OCI-LY3 (cell line): Measurements from ENCODE around the gene JPH4.
"Not testable (repeated sequence)": the region's sequence is repeated elsewhere in the genome, so short reads cannot be mapped to it uniquely, and the experiment has no call there.

Experiments
- H2AFZ ChIP-seq: fragments of 200-600, 300-600 bp; shearing (Covaris generic); 2 replicates; pipeline ENCODE4 v1.6.0; 2014; ENCODE audit warnings: antibody characterized with exemption, low read depth, low read length
- H3K27ac ChIP-seq: fragments of 200-600, 300-600 bp; sonication (generic); 2 replicates; pipeline ENCODE4 v1.5.1; 2014; ENCODE audit warnings: mild to moderate bottlenecking, low read length, moderate library complexity, mixed read lengths
- H3K27me3 ChIP-seq: fragments of 200-600, 300-600 bp; sonication (generic); 2 replicates; pipeline ENCODE4 v1.6.1; 2014; ENCODE audit warnings: low read depth, low read length, mixed read lengths
- H3K36me3 ChIP-seq: fragments of 200-600, 300-600 bp; sonication (generic); replicated peaks from 2 replicates; pipeline ENCODE3; 2014; ENCODE audit warnings: low read depth, low read length, mixed read lengths
- H3K4me1 ChIP-seq: fragments of 300-600, 200-600 bp; sonication (generic); 2 replicates; pipeline ENCODE4 v1.6.1; 2014; ENCODE audit warnings: low read length, mixed read lengths
- H3K4me2 ChIP-seq: fragments of 200-600, 300-600 bp; sonication (generic); 2 replicates; pipeline ENCODE4 v1.6.1; 2014; ENCODE audit warnings: low read length, mixed read lengths
- H3K4me3 ChIP-seq: fragments of 300-600, 200-600 bp; sonication (generic); 2 replicates; pipeline ENCODE4 v1.5.1; 2014; ENCODE audit warnings: antibody characterized with exemption, mild to moderate bottlenecking, low read length, moderate library complexity
- H3K79me2 ChIP-seq: fragments of 300-600, 200-600 bp; shearing (Covaris generic); 2 replicates; pipeline ENCODE4 v1.6.1; 2014; ENCODE audit warnings: mild to moderate bottlenecking, low read length, mixed read lengths
- H3K9ac ChIP-seq: fragments of 300-600, 200-600 bp; shearing (Covaris generic); 2 replicates; pipeline ENCODE4 v1.6.0; 2014; ENCODE audit warnings: mild to moderate bottlenecking, low read length, moderate library complexity
- H3K9me3 ChIP-seq: fragments of 200-600, 300-600 bp; shearing (Covaris generic); 2 replicates; pipeline ENCODE4 v1.6.1; 2014; ENCODE audit warnings: low read length, mixed read lengths; ENCODE audit not compliant: insufficient read depth
- H4K20me1 ChIP-seq: fragments of 200-600, 300-600 bp; sonication (generic); 2 replicates; pipeline ENCODE4 v1.6.1; 2016; ENCODE audit warnings: low read length, mixed read lengths; ENCODE audit not compliant: insufficient read depth
- CTCF ChIP-seq: fragments of 200-600, 300-600 bp; sonication (generic); IDR thresholded peaks from 2 replicates; pipeline ENCODE4 v1.5.1; 2014; ENCODE audit warnings: antibody characterized with exemption, low read length, low read depth
- EZH2phosphoT487 ChIP-seq: fragments of 200-600 bp; shearing (Covaris generic); IDR thresholded peaks from 2 replicates; pipeline ENCODE4 v1.6.1; 2018; ENCODE audit warnings: antibody characterized with exemption, mixed run types, low read depth

The JPH4 gene

DNA sequence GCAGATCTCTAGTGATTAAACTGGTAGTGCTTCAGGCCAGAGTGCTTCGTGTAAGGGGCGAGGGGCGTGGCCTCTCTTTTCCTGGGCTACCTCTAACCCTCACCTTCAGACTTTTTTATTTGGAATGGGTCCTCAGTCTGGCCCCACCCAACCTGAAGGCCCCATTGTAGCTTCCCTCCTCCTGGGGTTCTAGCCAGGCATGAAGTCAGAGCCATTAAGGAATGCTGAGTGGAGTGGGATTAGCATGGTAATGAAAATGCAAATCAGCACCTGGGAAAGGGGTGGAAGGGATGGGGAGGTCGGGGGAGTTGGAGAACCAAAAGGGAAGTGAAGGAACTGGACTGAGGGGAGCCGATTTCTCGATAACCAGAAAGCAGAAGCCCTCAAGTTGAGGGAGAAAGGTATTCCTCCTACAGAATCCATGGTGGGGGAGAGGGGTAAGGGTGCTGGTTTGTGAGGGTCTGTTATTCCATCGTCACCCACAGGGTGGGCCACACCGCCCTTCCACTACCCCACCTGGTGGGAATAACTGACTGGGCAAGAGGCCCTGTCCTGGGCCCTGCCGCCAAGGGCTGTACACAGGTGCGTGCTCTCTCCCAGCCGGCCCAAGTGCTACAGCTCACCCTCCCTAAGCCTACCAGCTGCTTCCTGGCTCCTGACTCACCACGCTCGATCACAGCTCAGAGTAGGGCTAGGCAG lies 41.1 kb downstream of the JPH4 start:
- TF ChIP-seq EZH2phosphoT487 (no peak), CTCF (no peak)
- 0 out of 2 replicates have a peak, but pooled peaks cover 4% of the 10 kb centered on the region for H3K4me1 ChIP-seq
- no peak overlapping the region for H2AFZ ChIP-seq
- no peaks in the 10 kb centered on the region for H3K36me3 ChIP-seq
- no peaks in the 10 kb centered on the region for H3K27me3 ChIP-seq
- no peaks in the 10 kb centered on the region for H4K20me1 ChIP-seq
- H3K4me2 ChIP-seq: no peak overlapping the region
- no peak overlapping the region for H3K4me3 ChIP-seq
- H3K9ac ChIP-seq: no peak overlapping the region
- H3K9me3 ChIP-seq: no peaks in the 10 kb centered on the region
- no peaks in the 10 kb centered on the region for H3K79me2 ChIP-seq
- H3K27ac ChIP-seq: no peak overlapping the region

GRCh38 chr14:23536906-23537305 lies 41.7 kb downstream of the JPH4 start:
- not testable (repeated sequence) for H3K9ac ChIP-seq, H3K27me3 ChIP-seq, H3K36me3 ChIP-seq, H3K4me1 ChIP-seq, H3K9me3 ChIP-seq, H4K20me1 ChIP-seq, H3K4me2 ChIP-seq, H3K79me2 ChIP-seq, H3K27ac ChIP-seq, H3K4me3 ChIP-seq, H2AFZ ChIP-seq

DNA sequence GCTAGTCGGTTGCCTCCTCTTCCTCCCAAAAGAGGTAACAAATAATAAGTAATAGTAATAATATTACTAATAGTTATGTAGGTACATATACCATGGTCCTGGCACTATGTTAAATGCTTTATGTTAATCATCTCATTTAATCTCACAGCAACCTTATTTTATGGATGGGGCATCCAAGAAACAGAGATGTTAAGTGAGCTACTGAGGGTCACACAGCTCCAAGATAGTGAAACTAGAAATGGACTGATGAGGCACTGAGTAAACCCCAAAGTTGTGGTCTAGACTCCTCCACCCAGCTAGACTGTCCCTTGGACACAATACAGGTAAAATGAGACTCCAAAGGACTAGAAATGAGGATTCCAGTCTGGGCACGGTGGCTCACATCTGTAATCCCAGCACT lies 42.1 kb downstream of the JPH4 start:
- Histone ChIP-seq H3K36me3 (no peaks in the 10 kb centered on the region), H3K4me3 (no peak overlapping the region), H2AFZ (no peak overlapping the region), H4K20me1 (no peaks in the 10 kb centered on the region), H3K4me1 (0 out of 2 replicates have a peak, but pooled peaks cover 4% of the 10 kb centered on the region), H3K9me3 (no peaks in the 10 kb centered on the region), H3K9ac (no peak overlapping the region), H3K27ac (no peak overlapping the region), H3K79me2 (no peaks in the 10 kb centered on the region), H3K4me2 (no peak overlapping the region), H3K27me3 (no peaks in the 10 kb centered on the region)
- TF ChIP-seq CTCF: no peak

- no peaks in the 10 kb centered on the region for H4K20me1 ChIP-seq
- H3K36me3 ChIP-seq: no peaks in the 10 kb centered on the region
- no peak overlapping the region for H3K27ac ChIP-seq
- TF ChIP-seq EZH2phosphoT487 (no peak), CTCF (no peak)
- H3K9ac ChIP-seq: no peak overlapping the region
- no peaks in the 10 kb centered on the region for H3K79me2 ChIP-seq
- no peaks in the 10 kb centered on the region for H3K27me3 ChIP-seq
- H2AFZ ChIP-seq: no peak overlapping the region
- 0 out of 2 replicates have a peak, but pooled peaks cover 4% of the 10 kb centered on the region for H3K4me1 ChIP-seq
- no peak overlapping the region for H3K4me2 ChIP-seq
- no peaks in the 10 kb centered on the region for H3K9me3 ChIP-seq
- no peak overlapping the region for H3K4me3 ChIP-seq
These were observed 42.6 kb downstream of the JPH4 start for GRCh38 chr14:23535943-23536342.
